H7 (cell line): Measurements from ENCODE around the gene ZBTB48. TPM values are rescaled to one million over a fixed set of nuclear protein-coding genes. Genes with fewer than 3 reads are reported as not detected.
"Not testable (repeated sequence)": the region's sequence is repeated elsewhere in the genome, so short reads cannot be mapped to it uniquely, and the experiment has no call there.

Experiments
- DNase-seq: peaks from one replicate; pipeline ENCODE4 v3.0.0; 2012
- H3K27me3 ChIP-seq: 2 replicates; pipeline ENCODE4 v1.6.0; 2011; ENCODE audit warnings: mild to moderate bottlenecking, low read length; ENCODE audit not compliant: control insufficient read depth, insufficient read depth
- H3K36me3 ChIP-seq: replicated peaks from 2 replicates; pipeline ENCODE4 v1.5.1; 2011; ENCODE audit warnings: low read length; ENCODE audit not compliant: control insufficient read depth, insufficient read depth
- H3K4me3 ChIP-seq: 2 replicates; pipeline ENCODE4 v1.5.1; 2011; ENCODE audit warnings: low read depth, mild to moderate bottlenecking, control low read depth, low read length, moderate library complexity; ENCODE audit not compliant: insufficient read depth
- total RNA-seq: library from RNA; depleted of rRNA; stranded (reverse); fragments of >200 nt; shearing (Covaris generic); gene quantifications from 2 replicates; pipeline ENCODE4 v1.2.3, GENCODE V29; 2014

ZBTB48 gene
- total RNA-seq, 1 experiment from 2014 or later = 40.4 TPM

GRCh38 chr1:6624710-6625583 is 45.2 kb downstream of the ZBTB48 start, which contains the start of gene THAP3:
Gene THAP3 (plus strand): TSS chr1:6624868. CDS start chr1:6625219, 351 bp downstream.
- Histone ChIP-seq H3K27me3 (no peaks in the 10 kb centered on the region; the same call in 1 of the 2 replicates), H3K4me3 (peak within 1 kb of the TSS; percentile 76), H3K36me3 (peaks cover 25% of the 10 kb centered on the region)
- DNase-seq = peak; percentile 99

DNA sequence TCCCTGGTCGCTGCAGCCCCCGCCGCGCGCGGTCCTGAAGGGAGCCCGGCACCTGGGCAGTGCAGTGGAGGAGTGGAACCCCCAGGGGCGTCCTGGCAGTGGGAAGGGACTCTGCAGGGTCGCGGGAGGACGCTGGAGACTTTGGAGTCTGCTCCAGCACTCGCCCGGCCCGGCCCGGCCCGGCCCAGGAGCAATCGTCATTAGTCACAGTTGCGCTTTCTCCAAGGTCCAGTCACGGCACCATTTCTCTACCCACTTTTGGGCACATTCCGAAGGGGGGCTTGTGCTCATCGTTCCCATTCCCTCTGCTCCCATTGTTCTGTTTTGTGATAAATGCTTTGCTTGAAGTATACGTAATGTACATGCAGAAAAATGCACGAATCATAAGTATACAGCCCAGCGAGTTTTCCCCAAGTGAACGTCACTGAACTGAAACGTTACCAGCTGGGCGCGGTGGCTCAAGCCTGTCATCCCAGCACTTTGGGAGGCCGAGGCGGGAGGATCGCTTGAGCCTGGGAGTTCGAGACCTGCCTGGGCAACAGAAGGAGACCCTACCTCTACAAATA is 45.9 kb downstream of the ZBTB48 start:
- no peaks in the 10 kb centered on the region; the same call in 1 of the 2 replicates for H3K27me3 ChIP-seq
- peaks cover 20% of the 10 kb centered on the region for H3K36me3 ChIP-seq
- no peak for DNase-seq
- peak overlapping the region; percentile 76 for H3K4me3 ChIP-seq

DNA sequence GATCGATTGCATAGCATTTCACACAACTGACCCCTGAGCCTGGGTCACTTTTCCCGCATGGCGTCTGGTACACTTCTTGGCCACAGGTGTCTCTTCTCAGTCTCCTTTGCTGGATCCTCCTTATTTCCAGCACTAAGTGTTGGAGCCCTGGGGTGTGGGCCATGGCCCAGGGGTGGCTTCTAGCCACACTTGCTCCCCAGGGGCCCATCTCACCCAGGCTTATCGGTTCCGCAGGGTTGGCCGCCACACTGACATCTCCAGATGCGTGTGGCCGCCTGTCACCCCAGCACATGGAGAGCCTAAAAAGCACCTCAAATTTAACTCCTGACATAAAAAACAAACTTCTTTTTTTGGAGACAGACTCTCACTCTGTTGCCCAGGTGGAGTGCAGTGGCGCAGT is 47.2 kb downstream of the ZBTB48 start:
- H3K4me3 ChIP-seq = no peak overlapping the region
- no peaks in the 10 kb centered on the region; the same call in 1 of the 2 replicates for H3K27me3 ChIP-seq
- DNase-seq = no peak
- H3K36me3 ChIP-seq = peaks cover 9% of the 10 kb centered on the region

- H3K27me3 ChIP-seq = no peaks in the 10 kb centered on the region; the same call in 1 of the 2 replicates
- no peak overlapping the region for H3K4me3 ChIP-seq
- peaks cover 6% of the 10 kb centered on the region for H3K36me3 ChIP-seq
Observed at GRCh38 chr1:6627841-6628545, 48.2 kb downstream of the ZBTB48 start.

DNA sequence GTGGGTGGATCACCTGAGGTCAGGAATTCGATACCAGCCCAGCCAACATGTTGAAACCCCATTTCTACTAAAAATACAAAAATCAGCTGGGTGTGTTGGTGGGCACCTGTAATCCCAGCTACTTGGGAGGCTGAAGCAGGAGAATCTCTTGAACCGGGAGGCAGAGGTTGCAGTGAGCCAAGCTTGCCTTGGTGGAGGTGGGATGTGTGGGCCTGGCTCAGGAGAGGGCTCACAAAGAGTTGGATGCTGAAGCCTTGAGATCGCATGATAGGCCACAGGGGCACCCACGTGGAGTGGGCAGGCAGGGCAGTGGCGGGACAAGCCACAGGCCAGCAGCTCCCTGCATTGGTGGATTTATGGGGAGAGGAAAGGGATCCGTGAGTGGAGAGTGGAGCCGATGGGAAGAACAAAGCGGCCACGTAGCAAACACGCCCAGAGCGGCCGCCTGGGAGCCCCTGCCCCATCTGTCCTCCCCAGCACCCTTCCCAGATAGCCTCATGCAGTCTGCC is 49.2 kb downstream of the ZBTB48 start:
- Histone ChIP-seq H3K4me3 (no peak overlapping the region), H3K27me3 (no peaks in the 10 kb centered on the region; the same call in 1 of the 2 replicates), H3K36me3 (peaks cover 9% of the 10 kb centered on the region)
- no peak for DNase-seq

More at GRCh38 chr1:6627841-6628545, 48.2 kb downstream of the ZBTB48 start:
- DNase-seq = no peak

GRCh38 chr1:6630027-6630426 is 50.2 kb downstream of the ZBTB48 start:
- Histone ChIP-seq H3K27me3 (no peaks in the 10 kb centered on the region; the same call in 1 of the 2 replicates), H3K4me3 (no peak overlapping the region), H3K36me3 (peaks cover 12% of the 10 kb centered on the region)
- DNase-seq = no peak

DNA sequence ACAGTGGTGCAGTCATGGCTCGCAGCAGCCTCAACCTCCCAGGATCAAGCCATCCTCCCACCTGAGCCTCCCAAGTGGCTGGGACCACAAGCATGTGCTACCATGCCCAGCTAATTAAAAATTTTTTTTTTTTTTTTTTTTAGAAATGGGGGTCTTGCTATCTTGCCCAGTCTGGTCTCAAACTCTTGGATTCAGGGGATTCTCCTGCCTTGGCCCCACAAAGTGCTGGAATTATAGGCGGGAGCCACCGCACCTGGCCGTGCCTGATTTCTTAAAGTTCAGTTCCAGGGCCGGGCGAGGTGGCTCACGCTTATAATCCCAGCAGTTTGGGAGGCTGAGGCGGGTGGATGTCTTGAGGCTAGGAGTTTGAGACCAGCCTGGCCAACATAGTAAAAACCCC is 51.3 kb downstream of the ZBTB48 start:
- no peak for DNase-seq
- Histone ChIP-seq H3K4me3 (no peak overlapping the region), H3K27me3 (no peaks in the 10 kb centered on the region), H3K36me3 (peaks cover 14% of the 10 kb centered on the region)

DNA sequence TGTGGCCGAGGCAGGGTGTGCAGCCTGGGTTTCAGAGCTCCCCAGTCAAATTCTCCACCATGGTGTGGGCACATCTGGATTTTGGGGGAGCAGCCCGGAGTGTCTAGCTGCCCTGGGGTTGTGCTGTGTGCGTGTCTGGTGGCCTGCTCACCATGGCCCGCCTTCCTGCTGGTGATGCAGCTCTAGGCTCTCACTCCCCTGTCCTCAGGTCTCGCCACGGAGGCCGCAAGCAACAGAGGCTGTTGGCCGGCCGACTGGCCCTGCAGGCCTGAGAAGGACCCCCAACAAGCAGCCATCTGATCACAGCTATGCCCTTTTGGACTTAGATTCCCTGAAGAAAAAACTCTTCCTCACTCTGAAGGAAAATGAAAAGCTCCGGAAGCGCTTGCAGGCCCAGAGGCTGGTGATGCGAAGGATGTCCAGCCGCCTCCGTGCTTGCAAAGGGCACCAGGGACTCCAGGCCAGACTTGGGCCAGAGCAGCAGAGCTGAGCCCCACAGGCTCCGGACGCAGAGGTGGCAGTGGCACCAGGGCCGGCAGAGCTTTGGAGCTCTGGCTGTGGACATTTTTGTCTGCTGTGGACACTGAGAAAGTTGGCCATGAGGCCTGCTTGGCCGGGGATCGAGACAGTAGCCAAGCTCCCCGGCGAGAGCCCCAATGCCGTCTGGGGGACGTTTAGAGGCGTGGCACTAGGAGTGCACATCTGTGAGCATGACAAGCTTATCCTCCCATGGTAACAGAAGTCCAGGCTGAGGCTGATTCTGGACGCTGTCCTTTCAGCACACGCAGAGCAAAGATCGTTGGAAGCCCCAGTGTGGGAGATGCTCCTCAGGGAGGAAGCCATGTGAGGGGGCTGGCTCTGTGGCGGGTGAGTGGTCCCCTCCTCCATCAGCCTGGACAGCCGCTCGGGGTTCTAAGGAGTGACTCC is 53.1 kb downstream of the ZBTB48 start:
- Histone ChIP-seq H3K27me3 (no peaks in the 10 kb centered on the region), H3K4me3 (no peak overlapping the region), H3K36me3 (peaks cover 27% of the 10 kb centered on the region)
- DNase-seq = no peak

DNA sequence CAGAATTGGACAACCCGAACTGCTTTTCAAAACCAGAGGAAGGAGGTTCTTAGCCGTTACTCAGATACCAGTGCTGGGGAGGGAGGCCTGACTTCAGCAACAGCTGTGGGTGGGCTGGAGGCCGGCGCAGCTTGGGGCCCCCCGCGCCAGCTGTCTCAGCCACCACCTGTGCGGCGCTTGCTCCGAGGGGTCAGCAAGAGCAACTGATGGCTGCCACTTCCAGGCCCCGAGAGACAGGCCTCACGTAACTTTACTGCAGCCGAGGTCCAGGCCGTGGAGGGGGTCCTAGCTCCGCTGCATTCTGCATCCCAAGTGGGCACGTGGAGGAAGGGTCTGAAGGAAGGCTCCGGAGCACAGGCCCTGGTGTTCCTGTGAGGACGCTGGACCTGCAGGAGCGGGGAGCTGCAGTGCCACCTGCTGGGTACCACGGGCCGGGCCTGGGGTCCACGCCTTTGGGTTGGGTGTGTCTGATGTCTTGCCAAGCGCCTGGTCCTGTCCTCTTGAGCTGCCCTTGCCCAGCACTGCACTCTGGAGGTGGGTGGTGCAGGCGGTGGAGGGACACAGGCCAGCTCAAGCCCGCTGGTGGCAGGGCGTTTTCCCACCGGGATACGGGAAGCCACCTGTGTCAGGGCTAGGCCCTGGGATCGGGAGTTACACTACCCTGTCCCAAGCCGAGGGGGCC is 54.7 kb downstream of the ZBTB48 start:
- DNase-seq = peak; percentile 91
- Histone ChIP-seq H3K36me3 (peaks cover 32% of the 10 kb centered on the region), H3K4me3 (no peak overlapping the region), H3K27me3 (no peaks in the 10 kb centered on the region)

GRCh38 chr1:6635161-6635909 is 55.5 kb downstream of the ZBTB48 start:
- Histone ChIP-seq H3K27me3 (no peaks in the 10 kb centered on the region), H3K4me3 (no peak overlapping the region), H3K36me3 (peaks cover 39% of the 10 kb centered on the region)
- DNase-seq = no peak

DNA sequence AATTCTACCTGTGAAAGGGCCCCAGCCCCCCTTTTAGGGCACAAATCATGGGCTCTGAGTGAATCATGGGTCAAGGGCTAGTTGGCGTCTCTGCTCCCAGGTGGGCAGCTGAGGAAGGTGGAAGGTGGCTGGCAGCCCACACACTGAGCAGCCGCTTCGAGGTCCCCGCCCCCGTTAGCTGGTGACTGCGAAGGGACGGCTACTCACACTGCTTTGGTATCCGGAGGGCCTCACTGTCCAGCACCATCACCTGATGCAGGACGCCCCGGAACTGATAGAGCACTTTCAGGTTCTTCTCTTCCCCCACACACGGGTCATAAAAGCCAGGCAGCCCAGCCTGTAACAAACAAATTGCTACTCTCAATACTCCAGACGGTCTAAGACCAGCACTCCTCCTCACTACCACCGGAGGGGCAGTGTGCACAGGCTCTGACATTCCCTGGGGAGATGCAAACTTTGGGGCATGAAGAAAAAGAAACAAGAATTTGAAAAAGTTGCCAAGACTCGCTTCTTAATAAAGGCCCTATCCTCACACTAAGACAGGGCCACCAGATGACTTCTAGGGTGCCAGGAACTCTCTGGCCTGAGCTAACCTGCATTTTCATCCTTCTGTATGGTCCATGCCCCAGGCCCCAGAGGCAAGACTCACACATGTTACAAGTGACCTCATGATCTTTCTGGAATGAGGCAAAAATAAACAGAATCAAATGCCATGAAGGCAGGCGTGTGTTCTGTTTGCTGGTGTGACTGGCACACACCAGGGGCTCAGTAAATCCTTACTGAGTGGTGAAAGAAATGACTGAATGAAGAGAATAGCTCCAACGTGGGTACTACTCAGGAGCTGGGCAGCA is 56.3 kb downstream of the ZBTB48 start:
- no peaks in the 10 kb centered on the region for H3K27me3 ChIP-seq
- peaks cover 41% of the 10 kb centered on the region for H3K36me3 ChIP-seq
- H3K4me3 ChIP-seq = no peak overlapping the region
- no peak for DNase-seq

DNA sequence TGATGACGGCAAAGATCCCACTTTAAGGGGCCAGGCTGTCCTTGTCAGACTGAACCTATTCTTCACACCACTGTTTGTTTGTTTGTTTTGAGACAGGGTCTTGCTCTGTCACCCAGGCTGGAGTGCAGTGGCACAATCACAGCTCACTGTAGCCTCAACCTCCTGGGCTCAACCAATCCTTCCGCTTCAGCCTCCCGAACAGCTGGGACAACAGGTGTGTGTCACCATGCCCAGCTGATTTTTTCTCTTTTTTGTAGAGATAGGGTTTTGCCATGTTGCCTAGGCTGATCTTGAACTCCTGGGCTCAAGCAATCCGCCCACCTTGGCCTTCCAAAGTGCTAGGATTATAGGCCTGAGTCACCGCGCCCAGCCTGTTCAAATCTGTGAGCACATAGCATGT is 57.0 kb downstream of the ZBTB48 start:
- H3K36me3 ChIP-seq = peaks cover 44% of the 10 kb centered on the region
- not testable (repeated sequence) for DNase-seq, H3K27me3 ChIP-seq, H3K4me3 ChIP-seq
